H1 (cell line): ENCODE data around the gene WNK3. TPM values are rescaled to one million over a fixed set of nuclear protein-coding genes. Genes with fewer than 3 reads are reported as not detected.

Experiments used
- CBX8 ChIP-seq: fragments of 300-800, 300-1000 bp; sonication (generic); IDR thresholded peaks from 2 replicates; pipeline ENCODE4 v1.7.1; 2016; ENCODE audit warnings: low read depth, low read length, borderline replicate concordance
- CEBPB ChIP-seq: IDR thresholded peaks from 2 replicates; pipeline ENCODE4 v1.6.1; 2012; ENCODE audit warnings: low read depth, low read length
- CTCF ChIP-seq, 3 experiments: IDR thresholded peaks; 1 replicate in 2 of 3; 2 replicates in 1 of 3; pipeline versions ENCODE4 v1.5.1 to v1.6.1; 2011; ENCODE audit warnings: low read length in 3 of 3, mild to moderate bottlenecking in 3 of 3, inconsistent platforms in 2 of 3, low read depth in 1 of 3, moderate library complexity in 1 of 3; ENCODE audit not compliant: insufficient read depth in 1 of 3; ENCODE audit errors: control extremely low read depth in 1 of 3
- FOSL1 ChIP-seq: IDR thresholded peaks from 2 replicates; pipeline ENCODE4 v1.6.1; 2011; ENCODE audit warnings: mild to moderate bottlenecking, low read depth, low read length, moderate library complexity; ENCODE audit not compliant: insufficient read depth
- NANOG ChIP-seq: IDR thresholded peaks from 2 replicates; pipeline ENCODE4 v1.6.1; 2011; ENCODE audit warnings: low read length, low read depth, mild to moderate bottlenecking, inconsistent platforms; ENCODE audit not compliant: insufficient read depth, poor library complexity, severe bottlenecking
- POU5F1 ChIP-seq: IDR thresholded peaks from 2 replicates; pipeline ENCODE4 v1.6.1; 2011; ENCODE audit warnings: low read depth, mild to moderate bottlenecking, low read length, moderate library complexity
- SIN3A ChIP-seq, 2 experiments: IDR thresholded peaks in 1 of 2; conservative IDR thresholded peaks in 1 of 2; 2 replicates each; pipeline ENCODE4 v1.6.1; 2011 to 2012; ENCODE audit warnings: low read length in 2 of 2, improper control_type of control experiment in 1 of 2, low read depth in 1 of 2, mild to moderate bottlenecking in 1 of 2
- SIRT6 ChIP-seq: IDR thresholded peaks from one replicate; pipeline ENCODE4 v1.7.1; 2012; ENCODE audit warnings: low read length, inconsistent platforms
- SIX5 ChIP-seq: IDR thresholded peaks from 2 replicates; pipeline ENCODE4 v1.6.1; 2011; ENCODE audit warnings: mild to moderate bottlenecking, low read depth, low read length
- polyA plus RNA-seq, 7 experiments: library from polyadenylated mRNA; depleted of rRNA in 3 of 7; stranded (reverse) in 5 of 7; unstranded in 2 of 7; fragments of >200 nt in 5 of 7; fragments of 200-250 nt in 2 of 7; gene quantifications; 1 replicate in 5 of 7; 2 replicates in 1 of 7; 4 replicates in 1 of 7; pipeline versions ENCODE4 v1.2.1 to v1.2.3, GENCODE V29; 2011 to 2013; ENCODE audit warnings: missing spikeins in 2 of 7, mixed read lengths in 2 of 7
- total RNA-seq: library from RNA; stranded (reverse); fragmentation: NEBNext Ultra II Directional; extraction: Animal tissue kit (Norgen Biotek cat#: 25700); gene quantifications from 2 replicates; pipeline ENCODE4 v1.2.1, GENCODE V29; 2021

Gene WNK3
- total and polyA plus RNA-seq, 2 of the 8 experiments (the other 6 are each of a cell fraction or from before 2014, with no cell fraction given): 5.5 to 37.5 TPM

- TF ChIP-seq CTCF (IDR thresholded peaks at IDR 0.05; ENCODE audit: control extremely low read depth in 1 of 3, insufficient read depth in 1 of 3, low read depth in 1 of 3, low read length in 3 of 3) (no peak), SIN3A (conservative IDR thresholded peaks at IDR 0.05 in 1 of 2, IDR thresholded peaks at IDR 0.05 in 1 of 2; ENCODE audit: low read depth in 1 of 2, low read length in 2 of 2) (no peak), SIRT6 (no peak), POU5F1 (no peak), SIX5 (no peak), NANOG (no peak), CEBPB (no peak), CBX8 (no peak), FOSL1 (no peak)
- TF ChIP-seq, all 59 proteins: peak for 0
Observed at GRCh38 chrX:54288968-54289367, 68.9 kb downstream of the WNK3 start (continued).
